ENCODE measurements around the gene PRSS50. TPM values are rescaled to one million over a fixed set of nuclear protein-coding genes. Genes with fewer than 3 reads are reported as not detected.

Gene PRSS50
- total RNA-seq, 1 donor from 2014 or later: not detected

- DNase-seq: no peak
- Mint-ChIP-seq H3K9me3 (ENCODE audit: unreplicated experiment) (no peaks in the 10 kb centered on the region), H3K27ac (ENCODE audit: unreplicated experiment) (no peak overlapping the region), H3K36me3 (ENCODE audit: unreplicated experiment) (no peaks in the 10 kb centered on the region), H3K4me3 (ENCODE audit: unreplicated experiment) (no peak overlapping the region), H3K27me3 (ENCODE audit: unreplicated experiment) (peaks cover 4% of the 10 kb centered on the region), H3K4me1 (ENCODE audit: low read depth, unreplicated experiment) (peaks cover 7% of the 10 kb centered on the region)
- no peak for TF ChIP-seq CTCF (IDR thresholded peaks at IDR 0.05; ENCODE audit: partially characterized antibody, unreplicated experiment)
Observed at GRCh38 chr3:46711760-46712159, 5.9 kb downstream of the PRSS50 start.

GRCh38 chr3:46711305-46711704, 6.4 kb downstream of the PRSS50 start:
- Mint-ChIP-seq H3K27ac (ENCODE audit: unreplicated experiment) (no peak overlapping the region), H3K4me3 (ENCODE audit: unreplicated experiment) (no peak overlapping the region), H3K27me3 (ENCODE audit: unreplicated experiment) (peaks cover 4% of the 10 kb centered on the region), H3K36me3 (ENCODE audit: unreplicated experiment) (no peaks in the 10 kb centered on the region), H3K9me3 (ENCODE audit: unreplicated experiment) (no peaks in the 10 kb centered on the region), H3K4me1 (ENCODE audit: low read depth, unreplicated experiment) (peaks cover 8% of the 10 kb centered on the region)
- TF ChIP-seq CTCF (IDR thresholded peaks at IDR 0.05; ENCODE audit: partially characterized antibody, unreplicated experiment): no peak
- DNase-seq: no peak

GRCh38 chr3:46710671-46711295, 6.9 kb downstream of the PRSS50 start:
- H3K4me3 Mint-ChIP-seq (ENCODE audit: unreplicated experiment): no peak overlapping the region
- H3K27me3 Mint-ChIP-seq (ENCODE audit: unreplicated experiment): peaks cover 5% of the 10 kb centered on the region

GRCh38 chr3:46710229-46710628, 7.4 kb downstream of the PRSS50 start:
- Mint-ChIP-seq H3K36me3 (ENCODE audit: unreplicated experiment) (no peaks in the 10 kb centered on the region), H3K4me3 (ENCODE audit: unreplicated experiment) (no peak overlapping the region), H3K9me3 (ENCODE audit: unreplicated experiment) (no peaks in the 10 kb centered on the region), H3K4me1 (ENCODE audit: low read depth, unreplicated experiment) (peaks cover 14% of the 10 kb centered on the region), H3K27me3 (ENCODE audit: unreplicated experiment) (peaks cover 6% of the 10 kb centered on the region), H3K27ac (ENCODE audit: unreplicated experiment) (no peak overlapping the region)
- DNase-seq: no peak
- no peak for TF ChIP-seq CTCF (IDR thresholded peaks at IDR 0.05; ENCODE audit: partially characterized antibody, unreplicated experiment)

More at GRCh38 chr3:46710671-46711295, 6.9 kb downstream of the PRSS50 start:
- peak overlapping the region; percentile 2 for H3K27ac Mint-ChIP-seq (ENCODE audit: unreplicated experiment)
- peaks cover 12% of the 10 kb centered on the region for H3K4me1 Mint-ChIP-seq (ENCODE audit: low read depth, unreplicated experiment)
- DNase-seq: no peak
- H3K9me3 Mint-ChIP-seq (ENCODE audit: unreplicated experiment): no peaks in the 10 kb centered on the region
- no peak for TF ChIP-seq CTCF (IDR thresholded peaks at IDR 0.05; ENCODE audit: partially characterized antibody, unreplicated experiment)
- no peaks in the 10 kb centered on the region for H3K36me3 Mint-ChIP-seq (ENCODE audit: unreplicated experiment)

- H3K27me3 Mint-ChIP-seq (ENCODE audit: unreplicated experiment): peaks cover 2% of the 10 kb centered on the region
- no peak for TF ChIP-seq CTCF (IDR thresholded peaks at IDR 0.05; ENCODE audit: partially characterized antibody, unreplicated experiment)
- DNase-seq: no peak
- H3K27ac Mint-ChIP-seq (ENCODE audit: unreplicated experiment): no peak overlapping the region
- H3K36me3 Mint-ChIP-seq (ENCODE audit: unreplicated experiment): no peaks in the 10 kb centered on the region
- H3K4me3 Mint-ChIP-seq (ENCODE audit: unreplicated experiment): no peak overlapping the region
- peaks cover 14% of the 10 kb centered on the region for H3K4me1 Mint-ChIP-seq (ENCODE audit: low read depth, unreplicated experiment)
- no peaks in the 10 kb centered on the region for H3K9me3 Mint-ChIP-seq (ENCODE audit: unreplicated experiment)
Observed at GRCh38 chr3:46709721-46710120, 7.9 kb downstream of the PRSS50 start.

Measured in glutamatergic neuron (in vitro differentiated cells).